Parathyroid adenoma (tissue), 2 donors: ENCODE measurements around the gene ZNF787.
"Not testable (repeated sequence)": the region's sequence is repeated elsewhere in the genome, so short reads cannot be mapped to it uniquely, and the experiment has no call there.

Experiments
- H2AFZ ChIP-seq: fragments of 300-600 bp; sonication (generic); one replicate; pipeline ENCODE4 v1.7.0; 2017; ENCODE audit warnings: antibody characterized with exemption, mild to moderate bottlenecking
- H3K27ac ChIP-seq: fragments of 300-600 bp; sonication (generic); one replicate; pipeline ENCODE4 v1.7.0; 2017
- H3K27me3 ChIP-seq: fragments of 300-600 bp; sonication (generic); one replicate; pipeline ENCODE4 v1.7.0; 2017; ENCODE audit warnings: low read length; ENCODE audit not compliant: control insufficient read depth, insufficient read depth
- H3K36me3 ChIP-seq: fragments of 300-600 bp; sonication (generic); one replicate; pipeline ENCODE4 v1.7.0; 2017; ENCODE audit warnings: low read length; ENCODE audit not compliant: control insufficient read depth, insufficient read depth
- H3K4me1 ChIP-seq: fragments of 300-600 bp; sonication (generic); one replicate; pipeline ENCODE4 v1.7.0; 2017; ENCODE audit warnings: control low read depth
- H3K4me2 ChIP-seq: fragments of 300-600 bp; sonication (generic); one replicate; pipeline ENCODE4 v1.7.0; 2017; ENCODE audit warnings: low read length
- H3K4me3 ChIP-seq: fragments of 300-600 bp; sonication (generic); one replicate; pipeline ENCODE4 v1.7.0; 2017; ENCODE audit warnings: low read depth, low read length
- H3K79me2 ChIP-seq: fragments of 300-600 bp; sonication (generic); one replicate; pipeline ENCODE4 v1.7.0; 2017; ENCODE audit warnings: control low read depth
- H3K9ac ChIP-seq: fragments of 300-600 bp; sonication (generic); one replicate; pipeline ENCODE4 v1.7.0; 2017; ENCODE audit warnings: mild to moderate bottlenecking
- H3K9me3 ChIP-seq: fragments of 300-600 bp; sonication (generic); one replicate; pipeline ENCODE4 v1.7.0; 2017; ENCODE audit warnings: low read length; ENCODE audit not compliant: control insufficient read depth
- CTCF ChIP-seq: fragments of 300-600 bp; sonication (generic); IDR thresholded peaks from one replicate; pipeline ENCODE4 v1.7.0; 2017; ENCODE audit warnings: antibody characterized with exemption, mild to moderate bottlenecking
- donor health status: primary hyperparathyroidism.

ZNF787 gene

DNA sequence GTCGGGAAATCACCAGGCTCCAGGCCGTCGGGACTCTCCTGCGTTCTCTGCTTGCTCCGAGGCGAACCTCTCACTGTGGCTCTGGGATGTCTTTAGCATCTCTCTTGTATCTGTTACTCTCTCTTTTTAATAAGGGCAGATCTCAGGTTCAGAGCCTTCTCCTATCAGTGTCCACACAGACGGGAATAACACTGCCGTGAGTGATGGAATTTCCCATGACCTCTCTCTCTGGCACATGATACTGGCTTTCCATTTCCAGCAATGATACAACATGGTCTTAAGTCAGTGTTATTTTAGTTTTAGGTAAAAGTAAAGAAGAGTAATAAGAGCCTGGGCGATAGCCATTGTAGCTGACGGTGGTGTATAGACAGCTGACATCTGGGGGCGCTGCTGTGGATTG lies 29.3 kb upstream of the ZNF787 start:
- Histone ChIP-seq H3K27me3 (no peaks in the 10 kb centered on the region), H3K36me3 (no peaks in the 10 kb centered on the region), H3K79me2 (peaks cover 14% of the 10 kb centered on the region), H2AFZ (no peak overlapping the region), H3K4me2 (no peak overlapping the region), H3K4me3 (no peak overlapping the region), H3K4me1 (no peaks in the 10 kb centered on the region), H3K9ac (no peak overlapping the region), H3K27ac (no peak overlapping the region), H3K9me3 (no peaks in the 10 kb centered on the region)
- TF ChIP-seq CTCF: no peak

DNA sequence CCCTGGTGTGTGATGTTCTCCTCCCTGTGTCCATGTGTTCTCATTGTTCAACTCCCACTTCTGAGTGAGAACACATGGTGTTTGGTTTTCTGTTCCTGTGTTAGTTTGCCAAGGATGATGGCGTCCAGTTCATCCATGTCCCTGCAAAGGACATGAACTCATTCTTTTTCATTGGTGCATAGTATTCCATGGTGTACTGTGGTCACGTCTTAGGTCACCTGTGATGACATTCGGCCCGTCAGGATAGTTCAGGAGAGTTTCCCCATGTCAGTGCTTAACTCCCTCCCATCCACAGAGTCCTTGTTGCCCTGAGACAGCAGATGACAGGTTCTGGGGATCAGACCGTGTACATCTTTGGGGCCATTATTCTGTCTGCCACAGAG lies 28.6 kb upstream of the ZNF787 start:
- H3K27me3 ChIP-seq: no peaks in the 10 kb centered on the region
- H2AFZ ChIP-seq: no peak overlapping the region
- H3K79me2 ChIP-seq: peaks cover 14% of the 10 kb centered on the region
- H3K9me3 ChIP-seq: no peaks in the 10 kb centered on the region
- no peaks in the 10 kb centered on the region for H3K4me1 ChIP-seq
- no peak overlapping the region for H3K4me3 ChIP-seq
- no peak overlapping the region for H3K4me2 ChIP-seq
- H3K9ac ChIP-seq: no peak overlapping the region
- no peak overlapping the region for H3K27ac ChIP-seq
- H3K36me3 ChIP-seq: no peaks in the 10 kb centered on the region
- TF ChIP-seq CTCF: no peak

DNA sequence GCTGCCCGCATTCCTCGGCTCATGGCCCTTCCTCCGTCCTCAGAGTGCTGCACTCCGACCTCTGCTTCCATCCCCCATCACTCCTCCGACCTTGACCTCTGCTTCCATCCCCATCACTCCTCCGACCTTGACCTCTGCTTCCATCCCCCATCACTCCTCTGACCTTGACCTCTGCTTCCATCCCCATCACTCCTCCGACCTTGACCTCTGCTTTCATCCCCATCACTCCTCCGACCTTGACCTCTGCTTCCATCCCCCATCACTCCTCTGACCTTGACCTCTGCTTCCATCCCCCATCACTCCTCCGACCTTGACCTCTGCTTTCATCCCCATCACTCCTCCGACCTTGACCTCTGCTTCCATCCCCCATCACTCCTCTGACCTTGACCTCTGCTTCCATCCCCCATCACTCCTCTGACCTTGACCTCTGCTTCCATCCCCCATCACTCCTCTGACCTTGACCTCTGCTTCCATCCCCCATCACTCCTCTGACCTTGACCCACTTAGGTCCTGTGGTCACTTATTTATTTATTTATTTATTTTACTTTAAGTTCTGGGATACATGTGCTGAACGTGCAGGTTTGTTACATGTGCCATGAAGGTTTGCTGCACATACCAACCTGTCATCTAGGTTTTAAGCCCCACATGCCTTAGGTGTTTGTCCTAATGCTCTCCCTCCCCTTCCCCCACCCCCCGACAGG lies 28.0 kb upstream of the ZNF787 start:
- H3K36me3 ChIP-seq, H3K9me3 ChIP-seq: not testable (repeated sequence)

DNA sequence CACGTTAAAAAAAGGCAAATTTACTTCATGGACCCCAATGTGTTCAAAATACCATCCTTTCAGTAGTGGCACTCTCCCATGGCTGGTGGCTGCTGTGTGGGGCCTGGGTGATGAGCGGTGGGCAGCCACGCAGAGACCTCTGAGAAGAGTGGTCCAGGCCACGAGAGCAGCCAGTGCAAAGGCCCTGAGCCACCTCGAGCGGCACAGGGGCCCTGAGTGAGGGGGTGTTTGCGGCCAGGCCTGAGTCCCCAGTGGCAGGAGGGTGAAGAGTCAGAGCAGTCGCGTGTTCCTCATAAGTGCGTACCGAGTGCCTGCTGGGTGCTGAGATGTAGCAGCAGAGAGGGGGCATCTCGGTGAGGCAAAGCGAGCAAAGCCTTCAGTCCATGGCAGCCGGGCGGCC lies 27.0 kb upstream of the ZNF787 start:
- Histone ChIP-seq H3K79me2 (peaks cover 14% of the 10 kb centered on the region), H3K4me3 (no peak overlapping the region), H3K36me3 (no peaks in the 10 kb centered on the region), H3K4me1 (no peaks in the 10 kb centered on the region), H3K27me3 (no peaks in the 10 kb centered on the region), H3K9me3 (no peaks in the 10 kb centered on the region), H2AFZ (no peak overlapping the region), H3K27ac (no peak overlapping the region), H3K4me2 (no peak overlapping the region), H3K9ac (no peak overlapping the region)
- TF ChIP-seq CTCF: no peak

More for the DNA sequence above, 28.0 kb upstream of the ZNF787 start:
- not testable (repeated sequence) for H3K4me3 ChIP-seq, H3K27ac ChIP-seq, H3K9ac ChIP-seq, H3K4me2 ChIP-seq, H2AFZ ChIP-seq, H3K27me3 ChIP-seq, H3K4me1 ChIP-seq
- H3K79me2 ChIP-seq: peaks cover 14% of the 10 kb centered on the region

DNA sequence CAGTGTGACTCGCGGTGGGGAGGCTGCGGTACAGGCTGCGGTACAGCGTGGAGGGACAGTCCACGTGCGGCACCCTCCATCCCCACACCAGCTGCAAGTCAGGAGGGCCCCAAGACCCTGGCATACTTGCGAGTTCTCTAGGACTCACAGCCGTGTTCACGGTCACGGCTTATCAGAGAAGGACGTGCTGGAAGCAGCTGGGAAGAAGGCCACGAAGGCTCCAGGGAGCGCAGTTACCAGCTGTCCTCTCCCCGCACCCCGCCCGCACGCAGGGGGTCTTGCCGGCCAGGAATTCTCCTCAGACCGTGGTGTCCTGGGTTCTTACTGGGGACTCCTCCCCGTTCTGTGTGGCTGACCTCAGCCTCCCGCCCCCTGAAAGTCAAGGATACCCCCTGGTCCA lies 26.2 kb upstream of the ZNF787 start:
- Histone ChIP-seq H3K4me3 (no peak overlapping the region), H3K27me3 (no peaks in the 10 kb centered on the region), H3K9ac (no peak overlapping the region), H3K4me2 (no peak overlapping the region), H3K27ac (no peak overlapping the region), H3K9me3 (no peaks in the 10 kb centered on the region), H2AFZ (no peak overlapping the region), H3K4me1 (no peaks in the 10 kb centered on the region), H3K36me3 (no peaks in the 10 kb centered on the region), H3K79me2 (peaks cover 14% of the 10 kb centered on the region)
- no peak for TF ChIP-seq CTCF
